Measurements from ENCODE around the gene TMBIM6. TPM values are rescaled to one million over a fixed set of nuclear protein-coding genes. Genes with fewer than 3 reads are reported as not detected.

TMBIM6 gene
- total RNA-seq: 244 TPM

GRCh38 chr12:49740930-49741881 lies at the start of gene TMBIM6:
Gene TMBIM6, plus strand, starts transcription at chr12:49741557. Its CDS starts 10,937 bp downstream, at chr12:49752494.

DNA sequence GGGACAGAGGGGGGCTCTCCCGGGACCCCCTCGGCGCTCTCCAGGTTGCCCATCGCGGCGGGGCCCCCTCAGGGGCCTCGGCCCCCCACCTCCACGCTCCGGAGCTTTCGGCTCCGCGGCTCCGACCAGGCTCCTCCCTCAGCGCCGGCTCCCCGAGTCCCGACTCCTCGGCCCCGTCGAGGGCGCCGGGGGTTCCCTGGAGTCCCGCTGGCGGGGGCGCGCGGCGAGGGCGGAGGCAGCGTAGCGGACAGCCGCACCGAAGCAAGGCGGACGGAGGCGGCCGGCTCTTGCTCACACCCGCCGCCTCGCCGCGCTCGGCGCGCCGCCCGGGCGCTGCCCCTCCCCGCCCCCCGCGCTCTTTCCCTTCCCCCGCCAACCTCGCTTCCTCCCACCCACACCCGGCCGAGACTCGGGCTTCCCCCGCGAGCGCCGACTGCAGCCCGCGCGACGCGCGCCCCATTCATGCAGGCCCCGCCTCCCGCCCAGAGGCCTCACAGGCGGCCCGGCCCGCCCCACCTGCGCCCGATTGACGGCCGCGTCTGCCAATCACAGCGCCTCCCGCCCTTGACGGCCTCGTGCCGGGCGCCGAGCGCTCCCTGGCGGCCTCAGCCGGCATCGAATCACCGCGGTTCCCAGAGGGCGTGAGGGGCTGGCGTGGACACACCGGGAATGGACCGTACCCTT lies 34.1 kb upstream of the TMBIM6 start, which contains the start of gene FMNL3:
Gene FMNL3 (minus strand): TSS at position 278 of the 684 bp plus-strand sequence. CDS start 225 bp downstream, at position 53.

Small RNA genes within 50 kb of the gene (small RNA-seq; reads per million reads assigned to genes)
- gene AC020612.2 (ENCODE audit: low replicate concordance) (not detected), gene LSM6P2 (ENCODE audit: low replicate concordance) (not detected)

Other genes with a start within 250 kb of the TMBIM6 start
- gene KCNH3, start 202.5 kb upstream of the TMBIM6 start, total RNA-seq: 10.3 TPM
- gene MCRS1, start 173.4 kb upstream of the TMBIM6 start, total RNA-seq: 35.7 TPM
- not detected for gene FAM186B, start 135.9 kb upstream of the TMBIM6 start, total RNA-seq
- gene PRPF40B, start 118.0 kb upstream of the TMBIM6 start, total RNA-seq: 36.6 TPM
- 18.8 TPM for gene FMNL3, start 34.2 kb upstream of the TMBIM6 start, total RNA-seq
- 25.0 TPM for gene NCKAP5L, start 86.9 kb downstream of the TMBIM6 start, total RNA-seq
- gene BCDIN3D, start 101.5 kb downstream of the TMBIM6 start, total RNA-seq: 7.2 TPM
- gene FAIM2, start 162.3 kb downstream of the TMBIM6 start, total RNA-seq: 37.2 TPM
- not detected for gene AQP2, start 209.2 kb downstream of the TMBIM6 start, total RNA-seq
- gene AQP5, start 220.3 kb downstream of the TMBIM6 start, total RNA-seq: 0.63 TPM
- gene AQP6, start 231.4 kb downstream of the TMBIM6 start, total RNA-seq: 0.31 TPM

Measured in parietal lobe (tissue), 2 donors.